Measurements from ENCODE around the gene ABRAXAS1.
"Not testable (repeated sequence)": the region's sequence is repeated elsewhere in the genome, so short reads cannot be mapped to it uniquely, and the experiment has no call there.

ABRAXAS1 gene

DNA sequence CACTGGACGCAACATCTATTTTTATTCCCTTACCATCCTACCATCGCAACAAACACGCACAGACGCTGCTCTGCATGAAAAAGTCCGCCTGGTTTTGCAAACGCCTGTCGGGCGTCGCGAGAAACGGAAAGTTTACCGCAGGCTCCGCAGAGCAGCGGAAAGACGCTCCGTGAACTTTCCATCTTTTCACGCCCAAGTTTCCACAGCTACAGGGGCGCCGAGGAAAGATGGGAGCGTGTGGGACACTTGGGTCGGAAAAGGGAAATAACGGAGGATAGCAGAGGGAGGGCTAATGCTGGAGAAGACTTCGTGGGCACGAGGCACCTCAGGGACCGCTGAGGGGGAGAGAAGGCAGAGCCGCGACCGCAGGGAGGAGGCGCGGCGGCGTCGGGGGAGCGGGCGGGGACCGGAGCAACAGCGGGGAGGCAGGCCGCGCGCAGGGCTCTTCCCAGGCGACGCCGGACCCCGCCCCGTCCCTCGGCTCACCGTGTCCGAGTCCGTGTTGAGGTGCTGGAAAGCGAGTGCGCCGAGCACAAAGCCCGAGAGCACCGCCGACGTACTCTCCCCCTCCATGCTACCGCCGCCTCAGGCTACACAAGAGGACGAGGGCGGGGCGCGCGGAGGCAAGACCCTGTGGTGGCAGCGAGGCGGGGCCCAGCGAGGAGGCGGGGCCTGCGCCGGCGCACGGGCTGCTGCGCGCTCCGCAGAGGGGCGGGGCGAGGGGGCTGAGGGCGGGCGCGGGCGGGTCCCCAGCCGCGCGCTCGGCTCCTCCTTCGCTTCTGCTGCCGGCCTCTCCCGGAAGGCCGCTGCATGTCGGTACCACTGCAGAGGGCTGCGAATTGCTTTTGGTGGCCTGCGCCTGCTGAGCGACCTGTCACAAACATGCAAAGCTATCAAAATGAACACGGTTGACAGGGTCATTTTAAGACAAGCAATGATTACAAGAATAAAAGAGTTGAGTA lies at the start of gene ABRAXAS1:
Gene ABRAXAS1 (minus strand): TSS at position 601 of the 962 bp plus-strand sequence. CDS start 28 bp downstream, at position 573.
- peak; percentile 91 for DNase-seq (ENCODE audit: low read depth, low spot score)

GRCh38 chr4:83527671-83528070 lies 42.8 kb upstream of the ABRAXAS1 start:
- DNase-seq (ENCODE audit: low read depth, low spot score): no peak

DNA sequence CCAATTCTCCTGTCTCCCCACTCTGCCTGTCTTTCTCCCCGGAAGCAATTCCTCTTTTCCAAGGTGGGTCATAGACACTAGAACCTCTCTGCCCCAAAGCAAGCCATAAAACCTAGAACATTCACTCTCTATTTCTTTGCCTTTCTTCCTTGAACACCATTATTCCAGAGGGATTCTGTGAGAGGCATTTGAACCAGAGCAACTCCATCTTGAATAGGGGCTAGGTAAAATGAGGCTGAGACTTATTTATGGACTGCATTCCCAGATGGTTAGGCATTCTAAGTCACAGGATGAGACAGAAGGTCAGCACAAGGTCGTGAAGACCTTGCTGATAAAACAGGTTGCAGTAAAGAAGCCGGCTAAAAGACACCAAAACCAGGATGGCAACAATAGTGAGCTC lies 37.3 kb upstream of the ABRAXAS1 start:
- no peak for DNase-seq (ENCODE audit: low read depth, low spot score)

DNA sequence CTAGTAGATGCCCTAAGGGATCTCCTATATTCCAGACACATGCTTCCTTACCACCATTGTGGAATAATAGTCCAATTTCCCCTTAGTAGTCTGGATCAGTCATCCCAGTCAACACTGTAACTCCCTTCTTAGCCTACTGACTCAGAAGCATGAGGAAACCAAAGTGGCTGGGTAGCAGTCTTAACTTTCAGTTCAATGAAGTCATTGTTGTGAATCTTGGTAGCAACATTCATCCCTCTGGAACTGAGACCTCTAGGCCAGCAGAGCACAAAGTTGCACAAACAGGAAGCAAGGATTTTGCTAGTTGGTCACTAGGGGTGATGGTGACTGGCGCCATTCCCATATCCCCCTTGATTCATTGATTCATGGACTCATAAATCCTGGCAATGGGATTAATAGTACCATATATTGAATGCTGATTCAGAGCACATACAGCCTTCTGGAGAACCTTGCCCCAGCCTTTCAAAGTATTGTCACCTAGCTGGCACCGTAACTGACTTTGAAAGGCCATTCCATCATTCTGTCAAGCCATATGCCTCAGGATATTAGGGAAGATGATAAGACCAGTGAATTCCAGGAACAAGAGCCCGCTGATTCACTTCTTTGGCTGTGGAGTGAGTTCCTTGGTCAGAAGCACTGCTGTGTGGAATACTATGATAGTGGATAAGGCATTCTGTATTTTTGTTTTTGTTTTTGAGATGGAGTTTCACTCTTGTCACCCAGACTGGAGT lies 31.3 kb upstream of the ABRAXAS1 start:
- no peak for DNase-seq (ENCODE audit: low read depth, low spot score)

DNA sequence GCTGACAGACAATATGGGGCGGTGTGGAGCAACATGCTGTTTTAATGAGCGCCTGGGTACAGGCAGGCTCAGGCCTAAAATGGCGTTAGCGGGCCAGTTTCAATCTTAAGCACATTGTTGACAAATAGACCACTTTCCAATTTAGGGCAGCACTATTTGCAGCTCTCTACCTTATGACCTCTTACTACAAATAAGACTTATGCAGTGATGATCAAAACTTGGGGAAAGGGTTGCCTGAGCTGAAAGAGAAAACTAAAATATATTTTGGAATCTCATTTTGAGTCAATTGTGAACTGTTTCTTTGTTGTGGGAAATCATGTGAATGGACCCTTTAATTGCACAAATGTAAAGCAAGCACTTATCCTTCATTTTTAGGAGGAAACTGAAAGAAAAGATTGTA lies 25.5 kb upstream of the ABRAXAS1 start:
- no peak for DNase-seq (ENCODE audit: low read depth, low spot score)

DNA sequence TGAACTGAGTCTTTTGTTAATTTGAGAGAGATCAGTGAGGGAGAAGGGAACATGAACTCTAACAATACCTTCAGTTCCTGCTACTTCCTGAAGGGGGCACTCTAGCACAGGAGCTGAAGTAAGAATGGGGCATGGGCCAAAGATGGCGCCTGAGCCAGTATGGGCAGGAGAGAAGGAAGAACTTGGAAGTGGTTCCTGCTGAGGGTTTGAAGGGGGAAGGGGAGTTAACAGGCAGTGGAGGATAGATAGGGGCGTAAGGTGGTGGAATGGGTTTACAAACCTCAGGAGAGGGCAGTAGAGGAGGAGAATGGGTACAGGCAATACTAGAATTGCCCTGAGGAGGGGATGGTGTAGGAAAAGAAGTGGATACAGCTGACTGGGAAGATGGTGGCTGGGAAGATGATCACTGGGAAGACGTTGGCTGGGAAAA lies 24.3 kb upstream of the ABRAXAS1 start:
- DNase-seq (ENCODE audit: low read depth, low spot score): peak; percentile 2

- DNase-seq (ENCODE audit: low read depth, low spot score): no peak
These were observed 20.1 kb upstream of the ABRAXAS1 start for GRCh38 chr4:83504996-83505395.

- no peak for DNase-seq (ENCODE audit: low read depth, low spot score)
These were observed 19.6 kb upstream of the ABRAXAS1 start for GRCh38 chr4:83504503-83504902.

DNA sequence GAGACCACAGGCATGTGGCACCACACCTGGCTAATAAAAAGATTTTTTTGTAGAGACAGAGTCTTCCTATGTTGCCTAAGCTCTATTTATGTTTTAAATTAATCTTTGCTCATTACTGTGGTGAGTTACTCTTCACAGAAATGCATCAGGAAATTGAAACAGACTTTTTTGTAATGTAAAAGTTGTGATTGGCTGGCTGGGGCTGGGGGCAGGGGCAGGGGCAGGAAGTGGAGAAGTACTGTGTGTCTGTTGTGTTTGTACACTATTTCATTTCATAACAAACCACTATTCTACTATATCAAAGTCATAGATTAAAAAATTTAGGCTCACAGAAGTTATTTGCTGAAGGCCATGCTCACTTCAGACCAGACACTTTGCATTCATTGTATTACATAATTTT lies 19.1 kb upstream of the ABRAXAS1 start:
- DNase-seq (ENCODE audit: low read depth, low spot score): no peak

- not testable (repeated sequence) for DNase-seq (ENCODE audit: low read depth, low spot score)
These were observed 16.8 kb upstream of the ABRAXAS1 start for GRCh38 chr4:83501671-83502070.

DNA sequence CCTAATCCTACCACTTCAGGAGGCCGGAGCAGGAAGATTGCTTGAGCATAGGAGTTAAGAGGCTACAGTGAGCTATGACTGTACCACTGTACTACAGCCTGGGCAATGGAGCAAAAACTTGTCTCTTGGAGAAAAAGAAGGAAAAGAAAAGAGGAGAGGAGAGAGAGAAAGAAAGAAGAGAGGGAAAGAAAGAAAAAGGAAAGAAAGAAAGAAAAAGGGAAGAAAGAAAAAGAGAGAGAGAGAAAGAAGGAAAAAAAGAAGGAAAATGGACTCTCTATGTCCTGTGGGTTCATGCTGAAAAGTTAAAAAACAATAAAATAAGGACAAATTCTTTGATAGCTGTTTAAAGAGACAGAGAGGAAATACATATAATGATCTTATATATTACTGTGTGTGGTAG lies 13.3 kb upstream of the ABRAXAS1 start:
- no peak for DNase-seq (ENCODE audit: low read depth, low spot score)

DNA sequence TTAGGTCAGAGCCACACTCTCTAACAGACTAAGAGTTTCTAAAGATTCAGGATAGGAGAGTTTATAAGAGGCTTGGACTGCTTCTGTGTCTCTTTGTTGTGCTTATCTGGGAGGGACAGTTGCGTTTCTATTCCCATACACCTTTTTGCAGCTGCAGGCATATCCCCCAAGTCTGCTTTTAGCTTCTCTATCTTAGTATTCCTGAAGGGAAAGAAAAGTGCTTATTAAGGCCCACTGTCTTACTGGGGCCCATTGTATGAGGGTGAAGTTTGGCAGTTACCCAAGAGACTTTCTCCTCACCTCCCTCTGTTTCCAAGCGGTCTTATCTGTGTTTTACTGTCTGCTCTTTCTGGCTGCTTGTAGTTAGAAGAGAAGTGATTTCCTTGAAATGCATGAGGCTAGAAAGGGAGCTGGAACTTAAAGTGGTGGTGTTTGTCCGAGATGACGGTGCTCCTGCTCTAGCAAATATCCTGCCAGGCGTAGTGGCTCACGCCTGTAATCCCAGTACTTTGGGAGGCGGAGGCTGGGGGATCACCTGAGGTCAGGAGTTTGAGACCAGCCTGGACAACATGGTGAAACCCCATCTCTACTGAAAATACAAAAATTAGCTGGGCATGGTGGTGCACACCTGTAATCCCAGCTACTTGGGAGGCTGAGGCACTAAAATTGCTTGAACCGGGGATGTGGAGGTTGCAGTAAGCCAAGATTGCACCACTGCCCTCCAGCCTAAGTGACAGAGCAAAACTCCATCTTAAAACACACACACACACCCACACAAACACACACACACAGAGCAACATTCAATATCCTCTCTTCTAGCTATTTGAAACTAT lies 11.4 kb upstream of the ABRAXAS1 start:
- not testable (repeated sequence) for DNase-seq (ENCODE audit: low read depth, low spot score)

DNA sequence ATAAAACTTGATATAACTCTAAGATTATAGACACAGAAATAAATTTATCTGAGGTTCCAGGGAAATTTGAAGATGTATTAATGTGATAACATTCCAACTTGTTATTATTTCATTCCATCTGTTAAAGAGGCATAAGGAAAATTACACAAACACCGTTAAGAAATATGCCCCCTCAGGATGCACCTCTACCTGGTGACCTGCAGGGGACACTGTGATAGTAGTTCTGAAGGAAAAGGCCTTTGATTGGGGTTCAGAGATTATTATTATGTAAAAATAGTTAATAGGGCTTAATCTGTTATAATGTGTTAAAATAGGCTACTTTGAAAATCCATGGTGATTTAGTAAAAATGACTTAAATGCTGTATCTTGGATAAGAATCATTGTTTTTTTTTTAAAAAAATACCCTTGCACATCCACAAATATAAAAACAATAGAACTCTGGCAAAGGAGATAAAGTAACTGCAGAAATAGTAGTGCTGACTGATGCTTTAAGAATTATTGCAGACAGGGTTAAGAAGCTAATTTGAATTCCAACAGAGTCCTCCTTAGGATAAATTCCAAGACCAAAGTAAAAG lies 6.1 kb upstream of the ABRAXAS1 start:
- no peak for DNase-seq (ENCODE audit: low read depth, low spot score)

DNA sequence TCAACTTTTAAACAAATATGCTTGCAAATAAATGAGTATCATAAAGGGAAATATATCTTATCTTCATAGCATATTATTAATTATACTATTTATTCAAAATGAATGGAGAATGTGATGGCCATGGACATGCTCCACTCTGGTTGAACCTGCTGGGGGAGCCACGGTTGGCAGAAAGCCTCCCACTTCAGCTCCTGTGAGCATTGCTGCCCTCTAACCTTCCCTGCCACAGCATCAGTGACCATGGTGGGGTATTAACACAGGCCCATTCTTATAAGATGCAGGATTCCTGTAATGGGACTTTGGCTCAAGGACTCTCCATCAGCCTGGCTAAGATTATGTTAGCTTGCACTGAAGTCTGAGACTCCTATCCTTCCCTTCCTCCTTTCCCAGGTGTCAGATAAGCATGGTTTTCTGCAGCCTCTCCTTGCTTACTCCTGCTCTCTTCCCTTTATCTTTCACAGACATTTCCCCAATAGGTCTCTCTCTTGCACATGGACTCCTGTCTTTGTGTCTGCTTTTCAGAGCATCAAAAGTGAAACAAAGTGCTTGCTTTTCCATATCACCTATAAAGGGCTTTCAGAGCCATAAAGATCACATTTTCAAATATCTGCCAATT lies 4.9 kb upstream of the ABRAXAS1 start:
- no peak for DNase-seq (ENCODE audit: low read depth, low spot score)

DNA sequence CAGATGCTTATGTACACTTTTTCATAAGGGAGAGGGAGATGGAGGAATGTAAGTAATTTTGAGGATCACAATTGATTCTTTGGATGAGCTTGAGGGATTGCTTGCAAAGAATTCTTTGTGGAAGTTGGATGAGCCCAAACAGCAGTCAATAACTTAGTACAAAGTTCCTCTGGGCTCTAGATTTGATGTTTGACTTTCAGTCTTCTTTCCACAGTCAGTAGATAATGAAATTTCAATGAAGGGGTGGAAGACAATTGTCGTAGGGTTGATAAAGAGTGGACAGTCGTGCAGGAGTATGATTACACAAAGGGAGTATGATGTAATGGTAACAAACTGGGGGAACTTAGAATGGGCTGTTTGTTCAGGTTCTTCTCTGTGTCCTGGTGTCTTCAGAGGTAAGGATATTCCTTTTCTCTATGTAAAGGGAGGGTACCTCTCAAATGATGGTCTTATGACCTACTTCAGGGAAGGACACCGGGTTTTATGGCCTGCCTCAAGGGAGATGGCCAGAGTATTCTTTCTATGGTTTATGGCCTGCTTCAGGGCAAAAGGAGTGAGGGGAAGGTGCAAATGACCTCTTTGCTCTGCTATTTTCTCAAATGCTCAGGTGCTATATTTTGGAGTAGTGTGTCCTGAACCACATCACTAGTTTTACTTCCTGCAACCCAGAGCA lies 1.7 kb upstream of the ABRAXAS1 start:
- no peak for DNase-seq (ENCODE audit: low read depth, low spot score)

GRCh38 chr4:83473966-83474365 lies 10.9 kb downstream of the ABRAXAS1 start:
- DNase-seq (ENCODE audit: low read depth, low spot score): no peak

DNA sequence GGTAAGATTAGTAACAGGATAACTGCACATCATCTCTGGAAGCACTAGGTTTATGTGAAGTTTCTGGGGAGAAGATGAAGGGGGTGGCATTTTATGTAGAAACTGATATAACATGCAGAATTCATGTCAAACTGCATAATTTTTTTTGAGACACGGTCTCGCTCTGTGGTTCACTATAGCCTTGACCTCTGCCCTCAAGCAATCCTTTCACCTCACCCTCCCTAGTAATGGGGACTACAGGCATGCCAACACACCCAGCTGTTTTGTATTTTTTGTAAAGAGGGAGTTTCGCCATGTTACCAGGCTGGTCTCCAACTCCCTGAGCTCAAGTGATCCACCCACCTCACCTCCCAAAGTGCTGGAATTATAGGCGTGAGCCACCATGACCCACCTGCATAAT lies 11.5 kb downstream of the ABRAXAS1 start:
- DNase-seq (ENCODE audit: low read depth, low spot score): no peak

DNA sequence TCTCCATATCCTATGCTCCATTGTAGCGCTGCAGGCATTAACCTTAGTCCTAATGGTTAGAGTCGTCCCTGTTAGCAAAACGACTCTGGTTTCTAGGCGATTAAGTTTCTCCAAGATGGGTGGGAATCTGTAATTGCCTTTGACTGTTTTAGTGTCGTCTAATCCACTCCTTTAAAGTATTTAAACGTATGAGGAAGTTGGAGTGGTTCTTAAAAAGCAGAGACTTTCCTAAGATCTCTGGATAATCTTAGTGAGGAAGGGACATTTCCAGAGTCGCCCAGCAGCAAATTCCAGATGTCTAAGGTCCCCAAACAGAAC lies 28.8 kb downstream of the ABRAXAS1 start:
- no peak for DNase-seq (ENCODE audit: low read depth, low spot score)

DNA sequence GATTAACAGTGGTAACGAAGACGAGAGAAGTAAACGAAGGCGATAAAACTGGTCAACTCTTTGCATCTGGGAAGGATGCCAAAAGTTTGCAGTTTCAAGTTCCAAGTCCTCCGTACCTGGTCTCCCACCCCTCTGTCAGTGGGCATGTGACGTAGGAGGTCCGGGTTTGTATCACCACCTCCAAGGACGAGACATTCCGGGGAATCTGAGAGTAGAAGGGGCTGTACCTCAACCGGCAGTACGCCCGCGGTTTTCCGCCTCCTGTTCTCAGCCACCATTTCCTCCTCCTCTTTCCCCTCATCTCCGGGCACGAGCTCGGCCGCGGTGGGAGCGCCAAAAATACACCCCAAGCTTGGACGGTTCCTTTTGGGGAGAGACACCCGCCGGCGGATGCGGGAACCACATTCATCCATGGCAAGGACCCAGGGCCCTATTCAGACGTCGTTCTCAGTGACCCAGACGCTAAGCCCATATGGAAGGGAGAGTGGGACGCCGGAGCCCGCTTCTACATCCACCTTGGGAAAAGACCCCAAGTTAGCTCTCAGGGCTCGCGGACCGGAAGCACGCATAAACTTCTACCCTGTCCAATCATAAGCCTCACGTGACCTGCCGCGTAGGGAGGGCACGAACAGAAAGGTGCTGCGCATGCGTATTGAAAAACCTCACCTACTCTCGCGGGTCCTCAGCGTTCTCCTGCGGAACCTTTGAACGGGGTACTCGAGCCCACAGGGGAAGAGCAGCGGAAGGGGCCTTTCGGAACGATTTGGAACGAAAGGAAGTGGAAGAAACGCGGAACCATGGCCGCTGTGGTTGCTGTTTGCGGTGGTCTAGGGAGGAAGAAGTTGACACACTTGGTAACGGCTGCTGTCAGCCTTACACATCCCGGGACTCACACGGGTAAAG lies 29.4 kb downstream of the ABRAXAS1 start, which contains the start of the genes HELQ and MRPS18C:
Gene HELQ (minus strand): TSS at position 543 of the 903 bp plus-strand sequence. CDS start 130 bp downstream, at position 413.
Gene MRPS18C (plus strand): TSS at position 778 of the 903 bp plus-strand sequence. CDS start 20 bp downstream, at position 798.
- DNase-seq (ENCODE audit: low read depth, low spot score): peak; percentile 88

All from activated naive CD8-positive, alpha-beta T cell treated with anti-CD3 and anti-CD28 coated beads, Interleukin-2, amount 50 U/mL, for 16 hours (primary cell).